ENCODE measurements around the gene TFCP2. TPM values are rescaled to one million over a fixed set of nuclear protein-coding genes. Genes with fewer than 3 reads are reported as not detected.

TFCP2 gene
- total RNA-seq, 2 donors from 2014 or later, result 10.6 to 18.1 TPM

GRCh38 chr12:51196547-51196946 is 23.6 kb upstream of the TFCP2 start:
- no peaks in the 10 kb centered on the region for H3K4me1 ChIP-seq (ENCODE audit: control insufficient read depth in 1 of 2, low read depth in 2 of 2)
- no peak for ATAC-seq (ENCODE audit: insufficient number of reproducible peaks, low FRiP score, low read depth)

GRCh38 chr12:51195841-51196240 is 22.9 kb upstream of the TFCP2 start:
- Histone ChIP-seq H3K4me3 (no peak overlapping the region), H3K36me3 (peaks cover 13% of the 10 kb centered on the region), H3K27me3 (replicated peaks; ENCODE audit: insufficient read depth) (no peaks in the 10 kb centered on the region), H3K4me1 (ENCODE audit: control insufficient read depth in 1 of 2, low read depth in 2 of 2) (no peaks in the 10 kb centered on the region), H3K27ac (no peak overlapping the region), H3K9me3 (no peaks in the 10 kb centered on the region)
- no peak for DNase-seq (ENCODE audit: low spot score)
- ATAC-seq (ENCODE audit: insufficient number of reproducible peaks, low FRiP score, low read depth), result no peak
- TF ChIP-seq CTCF (IDR thresholded peaks at IDR 0.05), result no peak

More at GRCh38 chr12:51196547-51196946, 23.6 kb upstream of the TFCP2 start:
- no peaks in the 10 kb centered on the region for H3K9me3 ChIP-seq
- no peak overlapping the region for H3K4me3 ChIP-seq
- TF ChIP-seq CTCF (IDR thresholded peaks at IDR 0.05), result no peak
- H3K36me3 ChIP-seq, result peaks cover 6% of the 10 kb centered on the region
- no peak overlapping the region for H3K27ac ChIP-seq
- no peaks in the 10 kb centered on the region for H3K27me3 ChIP-seq (replicated peaks; ENCODE audit: insufficient read depth)
- no peak for DNase-seq (ENCODE audit: low spot score)

- H3K4me3 ChIP-seq, result no peak overlapping the region
- no peak for TF ChIP-seq CTCF (IDR thresholded peaks at IDR 0.05)
- H3K4me1 ChIP-seq (ENCODE audit: control insufficient read depth in 1 of 2, low read depth in 2 of 2), result no peaks in the 10 kb centered on the region
- H3K27ac ChIP-seq, result no peak overlapping the region
- no peaks in the 10 kb centered on the region for H3K9me3 ChIP-seq
- ATAC-seq (ENCODE audit: insufficient number of reproducible peaks, low FRiP score, low read depth), result no peak
- DNase-seq (ENCODE audit: low spot score), result no peak
- peaks cover 21% of the 10 kb centered on the region for H3K36me3 ChIP-seq
- no peaks in the 10 kb centered on the region for H3K27me3 ChIP-seq (replicated peaks; ENCODE audit: insufficient read depth)
Measured at GRCh38 chr12:51192284-51192671, 19.3 kb upstream of the TFCP2 start.

GRCh38 chr12:51191516-51192283 is 18.8 kb upstream of the TFCP2 start:
- H3K27me3 ChIP-seq (replicated peaks; ENCODE audit: insufficient read depth), result no peaks in the 10 kb centered on the region
- no peak for TF ChIP-seq CTCF (IDR thresholded peaks at IDR 0.05)
- H3K36me3 ChIP-seq, result peaks cover 20% of the 10 kb centered on the region
- no peaks in the 10 kb centered on the region for H3K9me3 ChIP-seq
- no peak overlapping the region for H3K27ac ChIP-seq
- ATAC-seq (ENCODE audit: insufficient number of reproducible peaks, low FRiP score, low read depth) (no peak), DNase-seq (ENCODE audit: low spot score) (no peak)
- no peak overlapping the region for H3K4me3 ChIP-seq
- no peaks in the 10 kb centered on the region for H3K4me1 ChIP-seq (ENCODE audit: control insufficient read depth in 1 of 2, low read depth in 2 of 2)

GRCh38 chr12:51190820-51191219 is 17.9 kb upstream of the TFCP2 start:
- no peak overlapping the region for H3K27ac ChIP-seq
- no peak overlapping the region for H3K4me3 ChIP-seq
- ATAC-seq (ENCODE audit: insufficient number of reproducible peaks, low FRiP score, low read depth), result no peak
- peaks cover 20% of the 10 kb centered on the region for H3K36me3 ChIP-seq
- H3K9me3 ChIP-seq, result no peaks in the 10 kb centered on the region
- DNase-seq (ENCODE audit: low spot score), result no peak
- TF ChIP-seq CTCF (IDR thresholded peaks at IDR 0.05), result no peak
- H3K4me1 ChIP-seq (ENCODE audit: control insufficient read depth in 1 of 2, low read depth in 2 of 2), result no peaks in the 10 kb centered on the region
- no peaks in the 10 kb centered on the region for H3K27me3 ChIP-seq (replicated peaks; ENCODE audit: insufficient read depth)

Measured in thoracic aorta (tissue), 2 donors.